Breast epithelium (tissue), 3 donors: ENCODE measurements around the gene CMSS1.

Experiments used
- POLR2A ChIP-seq: fragments of 450-650 bp; IDR thresholded peaks from one replicate; pipeline ENCODE4 v1.6.1; 2016; ENCODE audit warnings: antibody characterized with exemption, mild to moderate bottlenecking, moderate library complexity
- POLR2AphosphoS5 ChIP-seq, 3 donors: sonication (generic); formaldehyde crosslinking; IDR thresholded peaks; one replicate each; pipeline ENCODE4 v1.6.1; 2017; ENCODE audit warnings: antibody characterized with exemption in 3 of 3
- TF ChIP-seq, protein P1 (sequence below), 3 donors: fragments of 450-650 bp; IDR thresholded peaks; one replicate each; pipeline ENCODE4 v1.5.1; 2016 to 2017; ENCODE audit warnings: antibody characterized with exemption in 3 of 3, mild to moderate bottlenecking in 3 of 3, moderate library complexity in 3 of 3

DNA sequence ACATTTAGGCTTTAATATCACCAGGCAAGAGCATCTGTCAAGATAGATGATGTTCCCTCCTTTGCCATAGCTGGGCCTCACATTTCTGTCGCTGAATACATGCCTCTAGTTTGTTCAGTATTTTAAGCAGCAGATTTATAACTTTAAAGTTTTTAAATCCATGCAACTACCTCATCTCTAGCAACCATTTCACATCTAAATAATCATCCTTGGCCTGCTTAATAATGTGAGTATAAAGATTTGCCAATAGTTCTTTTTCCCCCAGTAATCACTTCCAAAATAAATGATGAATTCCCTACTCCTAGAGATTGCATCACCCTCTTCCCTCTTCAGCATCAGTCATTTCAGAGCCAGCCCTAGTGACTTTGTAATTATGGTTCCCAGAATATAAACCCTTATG is 332.8 kb downstream of the CMSS1 start:
- TF ChIP-seq, protein P1, sequence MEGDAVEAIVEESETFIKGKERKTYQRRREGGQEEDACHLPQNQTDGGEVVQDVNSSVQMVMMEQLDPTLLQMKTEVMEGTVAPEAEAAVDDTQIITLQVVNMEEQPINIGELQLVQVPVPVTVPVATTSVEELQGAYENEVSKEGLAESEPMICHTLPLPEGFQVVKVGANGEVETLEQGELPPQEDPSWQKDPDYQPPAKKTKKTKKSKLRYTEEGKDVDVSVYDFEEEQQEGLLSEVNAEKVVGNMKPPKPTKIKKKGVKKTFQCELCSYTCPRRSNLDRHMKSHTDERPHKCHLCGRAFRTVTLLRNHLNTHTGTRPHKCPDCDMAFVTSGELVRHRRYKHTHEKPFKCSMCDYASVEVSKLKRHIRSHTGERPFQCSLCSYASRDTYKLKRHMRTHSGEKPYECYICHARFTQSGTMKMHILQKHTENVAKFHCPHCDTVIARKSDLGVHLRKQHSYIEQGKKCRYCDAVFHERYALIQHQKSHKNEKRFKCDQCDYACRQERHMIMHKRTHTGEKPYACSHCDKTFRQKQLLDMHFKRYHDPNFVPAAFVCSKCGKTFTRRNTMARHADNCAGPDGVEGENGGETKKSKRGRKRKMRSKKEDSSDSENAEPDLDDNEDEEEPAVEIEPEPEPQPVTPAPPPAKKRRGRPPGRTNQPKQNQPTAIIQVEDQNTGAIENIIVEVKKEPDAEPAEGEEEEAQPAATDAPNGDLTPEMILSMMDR (IDR thresholded peaks at IDR 0.05): no peak
- no peak for TF ChIP-seq POLR2A
- no peak for TF ChIP-seq POLR2AphosphoS5 (IDR thresholded peaks at IDR 0.05)
